ENCODE results near the gene MS4A15. TPM values are rescaled to one million over a fixed set of nuclear protein-coding genes. Genes with fewer than 3 reads are reported as not detected.

The MS4A15 gene
- total and polyA plus RNA-seq, 9 of the 15 experiments (the other 6 are each of a cell fraction or from before 2014, with no cell fraction given): not detected

GRCh38 chr11:60809691-60810090, 53.0 kb downstream of the MS4A15 start:
- POLR2A ChIA-PET: no interaction called here
- H3K9me3 ChIP-seq (replicated peaks; ENCODE audit: control insufficient read depth, insufficient read depth, low read depth, low read length): no peaks in the 10 kb centered on the region
- CTCF ChIA-PET (ENCODE audit: low intra/inter-chr PET ratio): no interaction called here
- DNase-seq (ENCODE audit: extremely low read depth in 1 of 4, low spot score in 3 of 4): no peak
- H3K79me2 ChIP-seq (ENCODE audit: control insufficient read depth, insufficient read depth, low read length): no peaks in the 10 kb centered on the region
- intact Hi-C loops (cut with micrococcal nuclease) (no loop called here), in situ Hi-C loops (cut with MboI) (no loop called here)
- H3K27me3 ChIP-seq (ENCODE audit: control insufficient read depth in 2 of 2, insufficient read depth in 2 of 2, low read length in 2 of 2): peaks cover 36 to 63% of the 10 kb centered on the region in 2 experiments; a peak in 4 of 5 replicates
- no TSS peak for BruUV-seq (replicated peaks)
- ATAC-seq: no peak
- WGBS (ENCODE audit: insufficient coverage, low coverage, missing lambda C conversion rate): 2% methylated on average over 11 of the region's 11 CpGs
- H3K4me1 ChIP-seq (replicated peaks in 1 of 2; ENCODE audit: control insufficient read depth in 2 of 2, insufficient read depth in 2 of 2, low read length in 2 of 2): no peaks in the 10 kb centered on the region
- TF ChIP-seq SIN3A (IDR thresholded peaks at IDR 0.05; ENCODE audit: borderline replicate concordance in 2 of 2, control insufficient read depth in 1 of 2, low read depth in 2 of 2, low read length in 2 of 2) (no peak), RNF2 (IDR thresholded peaks at IDR 0.05) (no peak), CBFA2T2 (conservative IDR thresholded peaks at IDR 0.05) (no peak), ZBTB8A (IDR thresholded peaks at IDR 0.05; ENCODE audit: partially characterized antibody) (no peak), BCL6 (CRISPR knock-in tag; IDR thresholded peaks at IDR 0.05) (no peak), KAT7 (CRISPR knock-in tag; IDR thresholded peaks at IDR 0.05; ENCODE audit: borderline replicate concordance) (no peak), ZNF589 (CRISPR knock-in tag; IDR thresholded peaks at IDR 0.05; ENCODE audit: low read depth) (no peak), NELFE (IDR thresholded peaks at IDR 0.05; ENCODE audit: insufficient read depth, insufficient read length) (no peak), ZEB2 (IDR thresholded peaks at IDR 0.05) (no peak), KAT8 (IDR thresholded peaks at IDR 0.05; ENCODE audit: low read depth) (no peak), MTF1 (CRISPR knock-in tag; IDR thresholded peaks at IDR 0.05; ENCODE audit: borderline replicate concordance) (no peak), ZNF384 (IDR thresholded peaks at IDR 0.05; ENCODE audit: low read depth, low read length) (no peak), CREB5 (CRISPR knock-in tag; IDR thresholded peaks at IDR 0.05) (no peak), FOXA1 (IDR thresholded peaks at IDR 0.05; ENCODE audit: borderline replicate concordance) (no peak), EGR1 (conservative IDR thresholded peaks at IDR 0.05) (no peak), ID3 (CRISPR knock-in tag; IDR thresholded peaks at IDR 0.05) (no peak), ID3 (tag; IDR thresholded peaks at IDR 0.05) (no peak)
- no peak overlapping the region for H3K4me3 ChIP-seq
- peaks cover 7% of the 10 kb centered on the region; the same call in 1 of the 2 replicates for H4K20me1 ChIP-seq (replicated peaks; ENCODE audit: control insufficient read depth, insufficient read depth, low read length)
- FAIRE-seq: no peak
- no peak overlapping the region for H3K27ac ChIP-seq (ENCODE audit: extremely low read depth, low read depth, low read length)
- no peak overlapping the region for H3K4me2 ChIP-seq (ENCODE audit: insufficient read depth, low read length)
- H2AFZ ChIP-seq (ENCODE audit: low read depth, low read length): no peak overlapping the region
- H3K36me3 ChIP-seq (ENCODE audit: control insufficient read depth, insufficient read depth, low read length): no peaks in the 10 kb centered on the region
- no peaks in the 10 kb centered on the region for H3K9me1 ChIP-seq (ENCODE audit: control insufficient read depth, insufficient read depth, low read length)
- H3K9ac ChIP-seq (ENCODE audit: insufficient read depth in 1 of 2, low read depth in 2 of 2, low read length in 2 of 2): no peak overlapping the region

Measured in K562 (cell line).